HFFc6 (cell line): ENCODE results near the gene DDX17. TPM values are rescaled to one million over a fixed set of nuclear protein-coding genes. Genes with fewer than 3 reads are reported as not detected.

Source experiments
- DNase-seq: peaks from one replicate; pipeline ENCODE4 v3.0.0-alpha.2; 2018
- H3K27ac Mint-ChIP-seq: 2 replicates; pipeline ENCODE4 v1.8.0; 2020; ENCODE audit warnings: mild to moderate bottlenecking, mixed read lengths
- H3K27me3 Mint-ChIP-seq: 2 replicates; pipeline ENCODE4 v1.8.0; 2021; ENCODE audit warnings: mild to moderate bottlenecking, moderate library complexity, mixed read lengths; ENCODE audit not compliant: insufficient read depth
- H3K36me3 Mint-ChIP-seq: 2 replicates; pipeline ENCODE4 v1.8.0; 2021; ENCODE audit warnings: low read depth, mixed read lengths
- H3K4me1 Mint-ChIP-seq: 2 replicates; pipeline ENCODE4 v1.8.0; 2020; ENCODE audit warnings: low read depth, mixed read lengths
- H3K4me3 Mint-ChIP-seq: 2 replicates; pipeline ENCODE4 v1.8.0; 2020; ENCODE audit warnings: mild to moderate bottlenecking, moderate library complexity, mixed read lengths
- H3K9me3 Mint-ChIP-seq: 2 replicates; pipeline ENCODE4 v1.8.0; 2020; ENCODE audit warnings: mild to moderate bottlenecking, mixed read lengths
- total RNA-seq, 6 experiments: library from RNA; stranded (reverse); fragmentation: NEBNext Ultra II Directional; extraction: Animal tissue kit (Norgen Biotek cat#: 25700); gene quantifications; 2 replicates in 1 of 6; 3 replicates in 5 of 6; pipeline ENCODE4 v1.2.3, GENCODE V29; 2021
- TF ChIP-seq, protein P1 (sequence below): fragments of 200-600 bp; sonication (generic); IDR thresholded peaks from 2 replicates; pipeline ENCODE4 v1.5.0; 2021; ENCODE audit warnings: antibody characterized with exemption, mild to moderate bottlenecking

Gene DDX17
- total RNA-seq, 6 experiments from 2014 or later, result 211 to 246 (median 220) TPM

DNA sequence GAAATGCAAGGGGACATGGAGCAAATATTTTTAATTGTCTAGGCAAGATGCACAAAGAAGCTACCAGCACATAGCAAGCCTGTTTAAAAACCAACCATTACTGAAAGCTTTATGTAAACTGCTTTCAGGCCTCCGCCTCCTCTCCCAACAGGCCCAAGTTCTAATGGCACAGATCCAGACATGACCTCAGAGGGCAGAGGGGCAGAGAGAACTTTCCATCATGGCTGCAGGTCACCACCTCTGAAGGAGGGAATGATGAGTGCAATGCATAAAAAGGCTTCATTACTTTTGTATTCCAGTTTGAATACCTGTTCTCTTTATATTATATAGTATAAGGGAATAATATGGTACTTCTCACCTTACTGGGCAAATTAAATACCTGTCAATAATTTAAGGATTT lies 15.2 kb downstream of the DDX17 start:
- H3K9me3 Mint-ChIP-seq, result no peaks in the 10 kb centered on the region
- no peak overlapping the region for H3K4me3 Mint-ChIP-seq
- DNase-seq, result peak; percentile 20
- no peaks in the 10 kb centered on the region for H3K27me3 Mint-ChIP-seq
- TF ChIP-seq, protein P1, sequence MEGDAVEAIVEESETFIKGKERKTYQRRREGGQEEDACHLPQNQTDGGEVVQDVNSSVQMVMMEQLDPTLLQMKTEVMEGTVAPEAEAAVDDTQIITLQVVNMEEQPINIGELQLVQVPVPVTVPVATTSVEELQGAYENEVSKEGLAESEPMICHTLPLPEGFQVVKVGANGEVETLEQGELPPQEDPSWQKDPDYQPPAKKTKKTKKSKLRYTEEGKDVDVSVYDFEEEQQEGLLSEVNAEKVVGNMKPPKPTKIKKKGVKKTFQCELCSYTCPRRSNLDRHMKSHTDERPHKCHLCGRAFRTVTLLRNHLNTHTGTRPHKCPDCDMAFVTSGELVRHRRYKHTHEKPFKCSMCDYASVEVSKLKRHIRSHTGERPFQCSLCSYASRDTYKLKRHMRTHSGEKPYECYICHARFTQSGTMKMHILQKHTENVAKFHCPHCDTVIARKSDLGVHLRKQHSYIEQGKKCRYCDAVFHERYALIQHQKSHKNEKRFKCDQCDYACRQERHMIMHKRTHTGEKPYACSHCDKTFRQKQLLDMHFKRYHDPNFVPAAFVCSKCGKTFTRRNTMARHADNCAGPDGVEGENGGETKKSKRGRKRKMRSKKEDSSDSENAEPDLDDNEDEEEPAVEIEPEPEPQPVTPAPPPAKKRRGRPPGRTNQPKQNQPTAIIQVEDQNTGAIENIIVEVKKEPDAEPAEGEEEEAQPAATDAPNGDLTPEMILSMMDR, result no peak
- H3K36me3 Mint-ChIP-seq, result peaks cover 73% of the 10 kb centered on the region
- H3K4me1 Mint-ChIP-seq, result peaks cover 63% of the 10 kb centered on the region
- H3K27ac Mint-ChIP-seq, result peak overlapping the region; percentile 75

DNA sequence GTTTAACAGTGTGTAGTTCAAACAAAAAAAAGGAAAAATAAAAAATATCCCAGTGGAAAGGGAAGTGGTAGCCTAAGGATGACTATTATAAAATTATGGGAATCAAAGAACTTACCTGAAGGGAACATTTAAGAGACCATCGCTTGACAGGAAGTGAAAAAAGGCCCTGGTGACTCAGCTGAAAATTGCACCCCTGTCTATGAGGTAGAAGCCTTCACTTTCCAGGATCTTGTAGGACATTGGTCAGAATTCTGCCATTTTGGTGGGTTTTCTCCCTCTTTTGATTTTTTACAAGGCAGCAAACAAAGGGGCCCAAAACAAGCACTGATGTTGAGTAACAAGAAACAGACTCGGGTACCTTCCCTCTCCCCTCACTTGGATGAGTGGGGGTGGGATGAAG lies 15.6 kb downstream of the DDX17 start:
- Mint-ChIP-seq H3K4me3 (no peak overlapping the region), H3K36me3 (peaks cover 71% of the 10 kb centered on the region), H3K27me3 (no peaks in the 10 kb centered on the region), H3K27ac (peak overlapping the region; percentile 75), H3K4me1 (peaks cover 59% of the 10 kb centered on the region), H3K9me3 (no peaks in the 10 kb centered on the region)
- no peak for DNase-seq
- TF ChIP-seq, protein P1, result no peak

DNA sequence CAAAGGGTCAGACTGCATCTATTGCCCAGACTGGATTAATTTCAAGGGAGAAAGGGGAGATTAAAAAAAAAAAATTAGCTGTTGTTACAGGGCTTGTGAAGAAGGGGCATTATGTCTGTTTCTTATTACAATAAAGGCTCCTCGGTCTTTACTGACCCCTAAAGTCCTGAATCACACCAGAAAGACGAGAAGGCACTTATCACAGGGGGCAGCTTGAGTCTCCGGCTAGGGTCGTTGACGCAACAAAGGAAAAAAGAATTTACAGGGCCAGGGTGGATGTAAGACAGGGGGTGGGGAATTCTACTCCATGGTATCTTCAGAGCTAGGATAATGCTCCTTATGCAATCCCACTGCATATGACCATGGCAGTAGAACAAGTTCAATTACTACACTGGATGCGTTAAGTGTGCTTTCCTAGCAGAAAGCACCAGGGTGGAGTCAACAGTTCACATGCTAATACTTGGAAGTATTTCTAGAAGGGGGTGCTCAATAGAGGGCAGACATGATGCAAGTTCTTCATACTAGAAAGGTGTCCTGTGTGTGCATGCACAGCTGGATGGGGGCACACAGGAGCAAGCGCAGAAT lies 16.5 kb downstream of the DDX17 start:
- Mint-ChIP-seq H3K36me3 (peaks cover 65% of the 10 kb centered on the region), H3K4me1 (peaks cover 57% of the 10 kb centered on the region), H3K9me3 (no peaks in the 10 kb centered on the region), H3K27me3 (no peaks in the 10 kb centered on the region), H3K4me3 (no peak overlapping the region), H3K27ac (peak overlapping the region; percentile 70)
- no peak for DNase-seq
- TF ChIP-seq, protein P1, result no peak

DNA sequence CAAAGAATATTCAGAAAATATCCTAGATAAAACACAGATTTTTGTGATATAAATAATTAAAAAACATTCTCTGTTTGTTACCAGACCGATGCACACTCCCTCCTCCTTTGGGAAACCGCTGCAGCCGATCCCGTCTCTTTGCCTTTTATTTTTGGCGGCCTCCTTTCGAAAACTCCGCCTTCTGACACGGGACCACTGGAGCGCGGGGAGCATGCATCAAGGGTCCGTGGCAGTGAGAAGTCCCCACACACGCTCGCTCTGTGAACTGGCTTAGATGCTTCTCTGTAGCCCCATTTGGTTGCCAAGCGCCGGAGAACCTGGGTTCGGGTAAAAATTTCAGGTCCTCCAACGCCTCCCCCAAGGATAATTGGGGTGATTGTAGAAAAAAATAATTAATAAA lies 17.0 kb downstream of the DDX17 start:
- Mint-ChIP-seq H3K27me3 (no peaks in the 10 kb centered on the region), H3K27ac (peak overlapping the region; percentile 70), H3K4me1 (peaks cover 56% of the 10 kb centered on the region), H3K36me3 (peaks cover 67% of the 10 kb centered on the region), H3K4me3 (no peak overlapping the region), H3K9me3 (no peaks in the 10 kb centered on the region)
- TF ChIP-seq, protein P1, result no peak
- DNase-seq, result no peak

DNA sequence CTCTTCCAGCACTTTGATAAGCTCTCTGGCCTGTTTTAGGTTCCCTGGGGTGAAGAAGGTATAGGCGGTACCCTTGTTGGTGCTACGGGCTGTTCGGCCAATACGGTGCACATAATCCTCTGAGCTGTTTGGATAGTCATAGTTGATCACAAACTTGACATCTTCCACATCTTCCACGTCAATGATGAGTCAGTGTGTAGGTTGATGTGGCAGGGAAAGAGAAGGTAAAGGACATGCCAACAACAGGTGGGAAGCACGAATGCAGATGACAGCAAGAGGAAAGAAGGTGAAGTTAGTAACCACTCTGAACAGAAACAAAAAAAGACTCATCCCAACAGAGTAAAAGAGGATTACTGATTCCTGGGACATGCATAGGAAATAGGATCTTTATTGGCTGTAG lies 18.2 kb downstream of the DDX17 start:
- TF ChIP-seq, protein P1, result no peak
- H3K4me3 Mint-ChIP-seq, result no peak overlapping the region

DNA sequence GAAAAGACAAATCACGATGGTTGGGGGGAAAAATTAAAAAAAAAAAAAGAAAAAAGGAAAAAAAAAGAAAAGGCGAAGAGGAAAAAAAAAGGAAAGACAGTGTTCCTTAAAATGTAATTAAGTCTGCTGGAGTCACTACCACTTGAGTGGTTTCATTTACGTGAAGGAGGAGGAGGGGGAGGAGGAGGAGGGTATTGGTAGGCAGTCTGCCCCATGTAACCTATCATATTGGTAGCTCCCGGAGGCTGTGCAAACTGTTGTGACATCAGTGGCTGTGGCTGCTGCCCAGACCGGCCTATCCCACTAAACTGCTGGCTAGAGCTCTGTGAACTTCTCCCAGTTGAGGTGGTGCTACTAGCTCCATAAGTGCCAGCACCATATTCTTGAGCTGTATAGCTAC lies 20.3 kb downstream of the DDX17 start:
- no peak for DNase-seq
- Mint-ChIP-seq H3K9me3 (no peaks in the 10 kb centered on the region), H3K4me1 (peaks cover 63% of the 10 kb centered on the region), H3K4me3 (no peak overlapping the region), H3K36me3 (peaks cover 76% of the 10 kb centered on the region), H3K27me3 (no peaks in the 10 kb centered on the region), H3K27ac (peak overlapping the region; percentile 64)
- TF ChIP-seq, protein P1, result no peak

More for the DNA sequence above, 18.2 kb downstream of the DDX17 start:
- H3K27me3 Mint-ChIP-seq, result no peaks in the 10 kb centered on the region
- peaks cover 67% of the 10 kb centered on the region for H3K36me3 Mint-ChIP-seq
- peak overlapping the region; percentile 6 for H3K27ac Mint-ChIP-seq
- no peaks in the 10 kb centered on the region for H3K9me3 Mint-ChIP-seq
- peaks cover 56% of the 10 kb centered on the region for H3K4me1 Mint-ChIP-seq
- DNase-seq, result no peak
